ENCODE data around the gene CCDC47. TPM values are rescaled to one million over a fixed set of nuclear protein-coding genes. Genes with fewer than 3 reads are reported as not detected.
"Not testable (repeated sequence)": the region's sequence is repeated elsewhere in the genome, so short reads cannot be mapped to it uniquely, and the experiment has no call there.

CCDC47 gene
- total and polyA plus RNA-seq, 2 of the 4 experiments (the other 2 are of a cell fraction), result 45.7 to 62.0 TPM

DNA sequence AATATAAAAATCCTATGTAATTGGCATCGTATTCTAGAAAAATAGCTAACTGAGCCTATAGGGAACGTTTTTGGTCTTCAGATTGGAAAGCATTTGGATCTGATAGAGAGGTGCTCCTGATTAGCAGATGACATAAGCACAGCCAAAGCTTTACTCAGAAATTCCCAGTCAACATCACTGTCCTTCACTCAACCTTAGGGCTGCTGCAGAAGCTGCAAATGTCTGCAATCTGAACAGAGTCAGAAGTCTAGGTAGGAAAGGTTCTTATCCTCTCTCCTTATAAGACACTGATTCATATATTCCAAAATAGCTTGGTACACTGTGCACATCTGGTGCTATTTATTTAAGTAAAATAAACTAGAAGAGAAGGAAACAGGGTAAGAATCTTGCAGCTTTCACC lies 51.0 kb downstream of the CCDC47 start:
- peaks cover 7% of the 10 kb centered on the region for H3K36me3 ChIP-seq (ENCODE audit: control insufficient read depth, insufficient read depth, low read length)
- H4K5ac ChIP-seq (ENCODE audit: low read depth, low read length), result no peak overlapping the region
- no peak overlapping the region for H3K18ac ChIP-seq (ENCODE audit: low read depth, low read length)
- H2AK5ac ChIP-seq (ENCODE audit: low read depth, low read length), result no peak overlapping the region
- no peak overlapping the region for H2AK9ac ChIP-seq (replicated peaks; ENCODE audit: low read depth, low read length, poor library complexity)
- in situ Hi-C loops (cut with MboI; ENCODE audit: low sequenced_read_pairs), result no loop called here
- DNase-seq, result peak; percentile 27
- no peak overlapping the region for H4K8ac ChIP-seq (ENCODE audit: low read depth in 2 of 2, low read length in 2 of 2)
- ChIA-PET POLR2A (ENCODE audit: unreplicated experiment) (no interaction called here), CTCF (interaction anchor here (1.6 kb wide), 1 partner anchor 126 kb away, joined by 3 read pairs; no protein-coding TSS in a partner anchor)
- no peak overlapping the region for H3K4ac ChIP-seq (ENCODE audit: low read depth, low read length)
- no peak overlapping the region for H2BK15ac ChIP-seq (ENCODE audit: low read depth, low read length)
- no peak overlapping the region for H2BK5ac ChIP-seq (ENCODE audit: low read depth, low read length, poor library complexity, severe bottlenecking)
- no peaks in the 10 kb centered on the region for H3K27me3 ChIP-seq (ENCODE audit: control insufficient read depth, insufficient read depth, low read length)
- no peak overlapping the region for H3K9ac ChIP-seq (ENCODE audit: low read depth, low read length)
- peaks cover 4 to 7% of the 10 kb centered on the region in 2 experiments; a peak in 1 of 4 replicates for H3K79me1 ChIP-seq (ENCODE audit: low read depth in 1 of 2, low read length in 2 of 2)
- peaks cover 2% of the 10 kb centered on the region; the same call in 1 of the 2 replicates for H3K9me1 ChIP-seq (ENCODE audit: insufficient read depth, low read length)
- H3K4me3 ChIP-seq (ENCODE audit: insufficient read depth, low read depth, low read length), result no peak overlapping the region
- TF ChIP-seq SMC3 (IDR thresholded peaks at IDR 0.05; ENCODE audit: low read depth, low read length) (no peak), BHLHE40 (IDR thresholded peaks at IDR 0.05; ENCODE audit: low read depth, low read length) (no peak)
- TF ChIP-seq, protein P1, sequence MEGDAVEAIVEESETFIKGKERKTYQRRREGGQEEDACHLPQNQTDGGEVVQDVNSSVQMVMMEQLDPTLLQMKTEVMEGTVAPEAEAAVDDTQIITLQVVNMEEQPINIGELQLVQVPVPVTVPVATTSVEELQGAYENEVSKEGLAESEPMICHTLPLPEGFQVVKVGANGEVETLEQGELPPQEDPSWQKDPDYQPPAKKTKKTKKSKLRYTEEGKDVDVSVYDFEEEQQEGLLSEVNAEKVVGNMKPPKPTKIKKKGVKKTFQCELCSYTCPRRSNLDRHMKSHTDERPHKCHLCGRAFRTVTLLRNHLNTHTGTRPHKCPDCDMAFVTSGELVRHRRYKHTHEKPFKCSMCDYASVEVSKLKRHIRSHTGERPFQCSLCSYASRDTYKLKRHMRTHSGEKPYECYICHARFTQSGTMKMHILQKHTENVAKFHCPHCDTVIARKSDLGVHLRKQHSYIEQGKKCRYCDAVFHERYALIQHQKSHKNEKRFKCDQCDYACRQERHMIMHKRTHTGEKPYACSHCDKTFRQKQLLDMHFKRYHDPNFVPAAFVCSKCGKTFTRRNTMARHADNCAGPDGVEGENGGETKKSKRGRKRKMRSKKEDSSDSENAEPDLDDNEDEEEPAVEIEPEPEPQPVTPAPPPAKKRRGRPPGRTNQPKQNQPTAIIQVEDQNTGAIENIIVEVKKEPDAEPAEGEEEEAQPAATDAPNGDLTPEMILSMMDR (conservative IDR thresholded peaks at IDR 0.05; ENCODE audit: low read depth, low read length), result no peak
- ATAC-seq (ENCODE audit: low read depth), result peak; percentile 46; the same call in 1 of the 2 replicates
- intact Hi-C loops (cut with micrococcal nuclease), result no loop called here
- no peak overlapping the region for H4K91ac ChIP-seq (ENCODE audit: insufficient read depth, low read depth, low read length)
- H4K20me1 ChIP-seq (ENCODE audit: insufficient read depth, low read length), result no peaks in the 10 kb centered on the region
- no CpG with 5 or more reads among the region's 2 CpGs for WGBS, 2 experiments (ENCODE audit: extremely low coverage in 2 of 2, insufficient read length in 1 of 2)
- no peak overlapping the region for H3K27ac ChIP-seq (ENCODE audit: insufficient read depth, low read length)
- no peaks in the 10 kb centered on the region for H3K9me3 ChIP-seq (ENCODE audit: control insufficient read depth, insufficient read depth, low read length)
- H3K14ac ChIP-seq (replicated peaks; ENCODE audit: low read depth, low read length), result no peak overlapping the region
- no peak overlapping the region for H2BK20ac ChIP-seq (ENCODE audit: low read depth, low read length)
- dilution Hi-C loops (cut with HindIII; ENCODE audit: low sequenced_read_pairs, unreplicated experiment), result no loop called here
- H3K56ac ChIP-seq (ENCODE audit: extremely low read depth, insufficient read depth, low read length), result no peak overlapping the region
- no peak overlapping the region for H2BK120ac ChIP-seq (ENCODE audit: low read depth, low read length)
- no peak overlapping the region for H2AFZ ChIP-seq (replicated peaks; ENCODE audit: low read length, poor library complexity)
- no peak overlapping the region for H3K4me2 ChIP-seq (ENCODE audit: low read depth, low read length)
- no peak overlapping the region for H3K23ac ChIP-seq (ENCODE audit: low read depth, low read length)
- BruUV-seq (replicated peaks), result no TSS peak
- H3K4me1 ChIP-seq (ENCODE audit: control insufficient read depth, insufficient read depth, low read length), result no peaks in the 10 kb centered on the region; the same call in 1 of the 2 replicates

DNA sequence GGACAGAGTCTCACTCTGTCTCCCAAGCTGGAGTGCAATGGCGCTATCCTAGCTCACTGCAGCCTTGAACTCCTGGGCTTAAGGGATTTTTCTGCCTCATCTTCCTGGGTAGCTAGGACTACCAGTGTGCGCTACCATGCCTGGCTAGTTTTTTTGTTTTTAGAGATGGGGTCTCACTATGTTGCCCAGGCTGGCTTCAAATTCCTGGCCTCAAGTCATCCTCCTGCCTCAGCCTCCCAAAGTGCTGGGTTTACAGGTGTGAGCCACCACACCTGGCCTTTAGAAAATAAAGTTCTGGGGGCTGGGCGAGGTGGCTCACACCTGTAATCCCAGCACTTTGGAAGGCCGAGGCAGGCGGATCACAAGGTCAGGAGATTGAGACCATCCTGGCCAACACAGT lies 53.2 kb downstream of the CCDC47 start:
- dilution Hi-C loops (cut with HindIII; ENCODE audit: low sequenced_read_pairs, unreplicated experiment); H3K27me3 ChIP-seq (ENCODE audit: control insufficient read depth, insufficient read depth, low read length); ATAC-seq (ENCODE audit: low read depth); H2AK5ac ChIP-seq (ENCODE audit: low read depth, low read length); H3K56ac ChIP-seq (ENCODE audit: extremely low read depth, insufficient read depth, low read length); H3K9ac ChIP-seq (ENCODE audit: low read depth, low read length); H3K9me1 ChIP-seq (ENCODE audit: insufficient read depth, low read length); H4K20me1 ChIP-seq (ENCODE audit: insufficient read depth, low read length); H3K4me2 ChIP-seq (ENCODE audit: low read depth, low read length); H4K5ac ChIP-seq (ENCODE audit: low read depth, low read length); H3K4ac ChIP-seq (ENCODE audit: low read depth, low read length); H2BK120ac ChIP-seq (ENCODE audit: low read depth, low read length); H2BK15ac ChIP-seq (ENCODE audit: low read depth, low read length); H3K9me3 ChIP-seq (ENCODE audit: control insufficient read depth, insufficient read depth, low read length); H3K36me3 ChIP-seq (ENCODE audit: control insufficient read depth, insufficient read depth, low read length); H4K8ac ChIP-seq (ENCODE audit: low read depth in 2 of 2, low read length in 2 of 2); CTCF ChIA-PET; H2BK20ac ChIP-seq (ENCODE audit: low read depth, low read length); H3K4me3 ChIP-seq (ENCODE audit: insufficient read depth, low read depth, low read length); BruUV-seq (replicated peaks); H2AK9ac ChIP-seq (replicated peaks; ENCODE audit: low read depth, low read length, poor library complexity); H3K27ac ChIP-seq (ENCODE audit: insufficient read depth, low read length); H3K79me1 ChIP-seq (ENCODE audit: low read depth in 1 of 2, low read length in 2 of 2); intact Hi-C loops (cut with micrococcal nuclease); H2AFZ ChIP-seq (replicated peaks; ENCODE audit: low read length, poor library complexity); in situ Hi-C loops (cut with MboI; ENCODE audit: low sequenced_read_pairs); H2BK5ac ChIP-seq (ENCODE audit: low read depth, low read length, poor library complexity, severe bottlenecking); H4K91ac ChIP-seq (ENCODE audit: insufficient read depth, low read depth, low read length); H3K23ac ChIP-seq (ENCODE audit: low read depth, low read length); DNase-seq; H3K18ac ChIP-seq (ENCODE audit: low read depth, low read length); H3K14ac ChIP-seq (replicated peaks; ENCODE audit: low read depth, low read length); POLR2A ChIA-PET (ENCODE audit: unreplicated experiment); H3K4me1 ChIP-seq (ENCODE audit: control insufficient read depth, insufficient read depth, low read length): not testable (repeated sequence)
- WGBS, 2 experiments (ENCODE audit: extremely low coverage in 2 of 2, insufficient read length in 1 of 2), result no CpG with 5 or more reads among the region's 5 CpGs
